ENCODE data around the gene GLT8D1. TPM values are rescaled to one million over a fixed set of nuclear protein-coding genes. Genes with fewer than 3 reads are reported as not detected.
A peak's percentile ranks its signal among the peaks of the same experiment; 100 is the strongest.

GLT8D1 gene
- total RNA-seq, 1 donor from 2014 or later = 44.9 TPM

DNA sequence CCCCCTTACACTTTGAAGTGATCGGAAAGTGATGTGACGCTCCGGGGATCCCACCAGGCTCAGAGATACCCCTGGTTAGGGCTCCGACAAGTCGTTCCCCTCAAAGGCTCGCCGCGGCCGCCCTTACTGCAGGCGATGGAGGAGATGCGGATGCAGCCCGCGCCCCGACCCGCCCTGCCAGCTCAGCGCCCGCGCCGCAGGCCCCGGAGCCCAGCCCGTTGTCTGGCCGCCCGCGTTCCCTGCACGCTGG, 228 bp downstream of the GLT8D1 start:
- TF ChIP-seq CTCF (IDR thresholded peaks at IDR 0.05) = no peak
- DNase-seq (no peak), ATAC-seq (no peak)
- no peaks in the 10 kb centered on the region for H3K9me3 ChIP-seq
- H3K4me3 ChIP-seq = peak overlapping the region; percentile 95
- H3K36me3 ChIP-seq = peaks cover 19% of the 10 kb centered on the region
- intact Hi-C loops (cut with DNase I) = no loop called here
- peaks cover 30% of the 10 kb centered on the region for H3K4me1 ChIP-seq
- H3K27me3 ChIP-seq = no peaks in the 10 kb centered on the region
- H3K27ac ChIP-seq = peak overlapping the region; percentile 89

DNA sequence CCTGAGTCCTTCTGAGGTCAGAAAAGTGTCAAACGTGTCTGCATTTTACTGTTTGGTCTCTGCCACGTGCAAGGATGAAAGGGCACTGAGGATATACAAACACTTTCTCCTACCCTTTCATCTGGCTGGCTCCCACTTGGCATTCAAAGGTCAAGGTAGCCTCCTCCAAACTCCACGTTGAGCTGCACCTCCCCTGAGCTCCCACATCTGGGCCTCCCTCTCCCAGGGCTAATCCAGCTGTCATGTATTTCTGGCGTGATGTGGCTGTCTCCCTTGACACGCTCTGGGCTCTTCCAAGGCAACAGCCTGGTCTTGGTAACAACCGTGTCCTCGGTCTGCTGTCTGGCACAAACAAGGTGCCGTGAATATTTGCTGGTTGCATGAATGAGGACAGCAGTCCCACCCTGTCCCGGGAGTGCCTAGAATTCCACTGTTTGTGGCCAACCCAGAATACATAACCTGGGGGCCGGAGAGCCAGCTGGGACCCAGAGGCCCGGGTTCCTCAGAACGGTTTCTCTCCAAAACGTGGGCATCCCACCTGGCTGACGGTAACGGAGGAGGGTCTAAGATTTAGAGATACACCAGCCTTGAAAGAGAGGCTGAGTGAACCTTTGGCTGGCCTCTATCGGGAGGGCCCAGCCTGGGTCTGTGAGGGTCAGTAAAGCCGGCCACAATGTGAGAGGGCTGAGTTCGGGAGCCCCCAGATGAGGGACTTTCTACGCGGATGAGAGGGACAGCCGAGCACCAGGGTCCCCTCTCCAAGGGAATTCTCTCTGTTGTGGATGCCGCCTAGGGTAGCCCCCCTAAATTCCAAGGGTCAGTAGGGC, 767 bp downstream of the GLT8D1 start:
- Histone ChIP-seq H3K9me3 (no peaks in the 10 kb centered on the region), H3K27me3 (no peaks in the 10 kb centered on the region), H3K36me3 (peaks cover 23% of the 10 kb centered on the region), H3K4me1 (peaks cover 30% of the 10 kb centered on the region), H3K4me3 (peak overlapping the region; percentile 95), H3K27ac (peak overlapping the region; percentile 89)
- intact Hi-C loops (cut with DNase I) = no loop called here
- ATAC-seq = peak; percentile 5
- DNase-seq = no peak
- TF ChIP-seq CTCF (IDR thresholded peaks at IDR 0.05) = no peak

DNA sequence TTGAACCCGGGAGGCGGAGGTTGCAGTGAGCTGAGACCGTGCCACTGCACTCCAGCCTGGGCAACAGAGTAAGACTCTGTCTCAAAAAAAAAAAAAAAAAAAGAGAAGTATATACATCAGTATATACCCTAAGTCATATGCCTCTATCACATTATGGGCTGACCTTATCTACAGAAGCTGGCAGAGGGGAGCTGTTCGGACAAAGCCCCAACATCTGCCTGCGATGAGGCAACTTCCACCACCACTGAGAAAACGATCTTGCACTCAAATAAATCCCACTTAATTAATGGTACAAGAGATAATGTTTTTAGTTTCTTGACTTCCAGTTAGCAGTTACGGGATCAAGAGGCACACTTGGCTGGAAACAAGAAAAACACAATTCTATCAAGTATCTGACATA, 2.2 kb downstream of the GLT8D1 start:
- ATAC-seq (no peak), DNase-seq (no peak)
- Histone ChIP-seq H3K36me3 (peaks cover 17% of the 10 kb centered on the region), H3K4me3 (no peak overlapping the region), H3K27ac (no peak overlapping the region), H3K9me3 (no peaks in the 10 kb centered on the region), H3K27me3 (no peaks in the 10 kb centered on the region), H3K4me1 (peaks cover 30% of the 10 kb centered on the region)
- TF ChIP-seq CTCF (IDR thresholded peaks at IDR 0.05) = no peak
- intact Hi-C loops (cut with DNase I) = no loop called here

DNA sequence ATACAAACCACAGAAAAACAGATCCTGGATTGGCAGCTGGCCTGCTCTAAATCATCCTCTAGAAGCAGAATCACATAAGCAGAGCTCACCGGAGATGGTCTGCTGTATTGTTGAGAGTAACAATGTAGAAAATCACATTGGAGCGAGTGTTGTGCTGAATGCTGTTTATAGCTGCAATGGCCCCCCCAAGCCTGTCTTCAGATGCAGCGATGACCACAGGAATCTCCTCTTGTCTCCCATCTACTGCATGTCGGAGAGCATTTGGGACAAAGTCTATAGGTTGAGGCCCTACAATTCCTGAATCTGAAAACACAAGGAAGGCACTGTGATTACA, 8.0 kb downstream of the GLT8D1 start:
- no peak for DNase-seq
- Histone ChIP-seq H3K27me3 (no peaks in the 10 kb centered on the region), H3K36me3 (peaks cover 66% of the 10 kb centered on the region), H3K4me1 (no peaks in the 10 kb centered on the region), H3K9me3 (no peaks in the 10 kb centered on the region), H3K4me3 (no peak overlapping the region), H3K27ac (no peak overlapping the region)
- TF ChIP-seq CTCF (IDR thresholded peaks at IDR 0.05) = no peak
- intact Hi-C loops (cut with DNase I) = no loop called here
- no peak for ATAC-seq

- intact Hi-C loops (cut with DNase I) = no loop called here
- Histone ChIP-seq H3K4me3 (no peak overlapping the region), H3K27me3 (no peaks in the 10 kb centered on the region), H3K4me1 (no peaks in the 10 kb centered on the region), H3K27ac (no peak overlapping the region), H3K36me3 (peaks cover 72% of the 10 kb centered on the region), H3K9me3 (no peaks in the 10 kb centered on the region)
- ATAC-seq (no peak), DNase-seq (no peak)
- TF ChIP-seq CTCF (IDR thresholded peaks at IDR 0.05) = no peak
These were observed 8.6 kb downstream of the GLT8D1 start for GRCh38 chr3:52696830-52697631.

All from upper lobe of right lung (tissue), 1 donor.